Muscle layer of duodenum (tissue), 2 donors: ENCODE data around the gene CDY2B.
"Not testable (repeated sequence)": the region's sequence is repeated elsewhere in the genome, so short reads cannot be mapped to it uniquely, and the experiment has no call there.

ENCODE experiments used
- H3K27ac ChIP-seq: one replicate; pipeline ENCODE4 v1.7.0; 2013; ENCODE audit warnings: mild to moderate bottlenecking, low read length
- H3K27me3 ChIP-seq: one replicate; pipeline ENCODE4 v1.7.0; 2013; ENCODE audit warnings: low read depth, mild to moderate bottlenecking, control low read depth, low read length
- H3K36me3 ChIP-seq, 2 donors: one replicate each; pipeline ENCODE4 v1.7.0; 2013; ENCODE audit warnings: low read length in 2 of 2, control low read depth in 1 of 2, mild to moderate bottlenecking in 1 of 2; ENCODE audit not compliant: insufficient read depth in 2 of 2, control insufficient read depth in 1 of 2
- H3K4me1 ChIP-seq, 2 donors: one replicate each; pipeline ENCODE4 v1.7.0; 2013; ENCODE audit warnings: low read length in 2 of 2, mild to moderate bottlenecking in 2 of 2, control low read depth in 1 of 2, moderate library complexity in 1 of 2; ENCODE audit not compliant: insufficient read depth in 2 of 2, control insufficient read depth in 1 of 2
- H3K4me3 ChIP-seq, 2 donors: one replicate each; pipeline ENCODE4 v1.7.0; 2013; ENCODE audit warnings: low read length in 2 of 2, low read depth in 1 of 2, mild to moderate bottlenecking in 1 of 2
- H3K9me3 ChIP-seq, 2 donors: one replicate each; pipeline ENCODE4 v1.7.0; 2013; ENCODE audit warnings: low read length in 2 of 2, control low read depth in 1 of 2, mild to moderate bottlenecking in 1 of 2; ENCODE audit not compliant: control insufficient read depth in 1 of 2
- donor health status: healthy.

Gene CDY2B, protein sequence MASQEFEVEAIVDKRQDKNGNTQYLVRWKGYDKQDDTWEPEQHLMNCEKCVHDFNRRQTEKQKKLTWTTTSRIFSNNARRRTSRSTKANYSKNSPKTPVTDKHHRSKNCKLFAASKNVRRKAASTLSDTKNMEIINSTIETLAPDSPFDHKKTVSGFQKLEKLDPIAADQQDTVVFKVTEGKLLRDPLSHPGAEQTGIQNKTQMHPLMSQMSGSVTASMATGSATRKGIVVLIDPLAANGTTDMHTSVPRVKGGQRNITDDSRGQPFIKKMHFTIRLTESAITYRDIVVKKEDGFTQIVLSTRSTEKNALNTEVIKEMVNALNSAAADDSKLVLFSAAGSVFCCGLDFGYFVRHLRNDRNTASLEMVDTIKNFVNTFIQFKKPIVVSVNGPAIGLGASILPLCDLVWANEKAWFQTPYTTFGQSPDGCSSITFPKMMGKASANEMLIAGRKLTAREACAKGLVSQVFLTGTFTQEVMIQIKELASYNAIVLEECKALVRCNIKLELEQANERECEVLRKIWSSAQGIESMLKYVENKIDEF

DNA sequence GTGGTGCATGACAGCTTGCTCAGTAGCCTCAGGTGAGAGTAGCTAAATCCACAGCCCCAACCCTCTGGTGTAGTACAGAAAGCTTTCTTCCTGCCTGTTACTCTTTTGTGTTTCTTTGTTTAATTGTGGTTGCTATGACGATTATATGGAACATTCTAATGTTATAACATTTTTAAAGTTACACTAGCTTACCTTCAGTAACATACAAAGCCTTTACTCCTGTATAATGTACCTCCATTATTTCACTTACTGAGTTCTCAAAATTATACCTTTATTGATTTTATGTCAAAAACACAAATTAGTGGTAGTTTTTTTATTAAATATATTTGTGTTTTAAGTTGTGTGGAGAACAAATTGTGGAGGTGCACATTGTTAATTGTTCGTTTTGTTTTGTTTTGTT lies at the start of gene CDY2B:
Gene CDY2B (minus strand): TSS at position 101 of the 400 bp plus-strand sequence. CDS start 328 bp downstream, outside the sequence.
- not testable (repeated sequence) for H3K4me1 ChIP-seq

DNA sequence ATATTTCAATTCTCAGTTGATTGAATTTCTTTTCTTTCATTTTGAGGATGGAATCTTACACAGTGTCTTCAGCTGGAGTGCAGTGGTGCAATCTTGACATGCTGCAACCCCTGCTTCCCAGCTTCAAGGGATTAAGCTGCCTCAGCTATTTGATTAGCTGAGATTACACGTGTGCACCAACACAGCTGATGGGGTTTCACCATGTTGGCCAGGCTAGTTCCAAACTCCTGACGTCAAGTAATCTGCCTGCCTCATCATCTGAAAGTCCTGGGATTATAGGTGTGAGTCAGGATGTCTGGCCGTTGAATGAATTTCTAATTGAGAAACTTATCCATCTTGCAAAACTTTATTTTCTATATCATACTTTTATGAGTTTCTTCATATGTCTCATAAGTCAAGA lies 28.0 kb upstream of the CDY2B start:
- not testable (repeated sequence) for H3K4me1 ChIP-seq, H3K27ac ChIP-seq, H3K9me3 ChIP-seq, H3K27me3 ChIP-seq, H3K4me3 ChIP-seq, H3K36me3 ChIP-seq

More for the DNA sequence above, at the start of gene CDY2B:
- not testable (repeated sequence) for H3K27me3 ChIP-seq, H3K9me3 ChIP-seq, H3K36me3 ChIP-seq, H3K4me3 ChIP-seq, H3K27ac ChIP-seq

DNA sequence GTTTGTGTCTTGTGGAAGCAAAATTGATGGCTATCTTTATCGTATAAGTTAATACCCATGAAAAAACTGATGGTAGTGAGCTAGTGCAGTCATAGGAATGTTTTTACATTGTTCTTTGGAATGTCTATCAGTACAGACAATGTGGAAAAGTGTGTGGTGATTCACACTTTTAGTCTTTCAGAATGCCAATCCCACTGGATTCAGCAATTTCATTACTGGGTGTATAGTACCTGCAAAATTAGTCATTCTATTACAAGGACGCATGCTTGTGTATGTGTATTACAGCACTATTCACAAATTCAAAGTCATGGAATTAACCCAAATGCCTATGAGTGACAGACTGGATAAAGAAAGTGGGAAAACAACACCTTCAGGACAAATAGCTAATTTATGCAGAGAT lies 27.3 kb upstream of the CDY2B start:
- H3K36me3 ChIP-seq, H3K4me3 ChIP-seq, H3K27me3 ChIP-seq, H3K27ac ChIP-seq, H3K9me3 ChIP-seq, H3K4me1 ChIP-seq: not testable (repeated sequence)

DNA sequence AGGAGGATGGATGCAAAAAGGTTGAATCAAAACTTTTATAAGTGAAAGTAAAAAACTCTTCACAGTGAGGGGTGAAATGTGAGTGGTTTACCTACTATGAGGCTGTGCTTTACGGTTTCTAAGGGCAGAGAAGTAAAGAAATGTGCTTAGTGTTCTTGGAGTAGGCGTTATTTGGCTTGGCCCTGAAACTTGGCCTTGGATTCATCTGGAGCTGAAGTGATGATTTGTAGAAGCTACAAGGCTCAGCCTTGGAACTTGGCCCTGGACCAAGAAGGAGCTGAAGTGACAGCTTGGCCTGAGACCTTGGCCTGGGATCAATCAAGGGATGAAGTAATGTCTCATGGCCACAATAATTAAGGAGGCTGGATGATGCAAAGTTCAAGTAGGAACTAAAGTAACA lies 1.7 kb upstream of the CDY2B start:
- not testable (repeated sequence) for H3K27ac ChIP-seq

DNA sequence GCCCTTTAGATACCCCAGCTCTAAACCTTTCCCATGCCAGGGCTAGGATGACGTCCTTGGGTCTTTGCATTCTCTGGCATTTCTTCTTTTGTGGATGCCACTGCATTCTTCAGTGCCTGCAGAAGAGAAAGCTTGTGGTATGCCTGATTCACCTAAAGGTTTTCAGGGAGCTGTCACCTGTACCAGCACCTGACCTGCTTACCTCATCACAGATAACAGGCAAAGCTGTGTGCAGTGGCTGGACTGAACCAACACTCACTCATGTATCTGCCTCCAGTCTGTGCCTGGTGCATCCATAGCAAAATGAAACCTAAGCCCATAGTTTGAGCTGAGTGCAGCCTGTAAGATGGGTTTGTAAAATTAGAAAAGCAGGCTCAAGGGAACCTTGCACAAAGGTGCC lies 3.3 kb downstream of the CDY2B start:
- H3K27ac ChIP-seq, H3K4me3 ChIP-seq, H3K4me1 ChIP-seq, H3K36me3 ChIP-seq, H3K27me3 ChIP-seq, H3K9me3 ChIP-seq: not testable (repeated sequence)

More for the DNA sequence above, 1.7 kb upstream of the CDY2B start:
- H3K9me3 ChIP-seq, H3K4me3 ChIP-seq, H3K36me3 ChIP-seq, H3K27me3 ChIP-seq, H3K4me1 ChIP-seq: not testable (repeated sequence)

DNA sequence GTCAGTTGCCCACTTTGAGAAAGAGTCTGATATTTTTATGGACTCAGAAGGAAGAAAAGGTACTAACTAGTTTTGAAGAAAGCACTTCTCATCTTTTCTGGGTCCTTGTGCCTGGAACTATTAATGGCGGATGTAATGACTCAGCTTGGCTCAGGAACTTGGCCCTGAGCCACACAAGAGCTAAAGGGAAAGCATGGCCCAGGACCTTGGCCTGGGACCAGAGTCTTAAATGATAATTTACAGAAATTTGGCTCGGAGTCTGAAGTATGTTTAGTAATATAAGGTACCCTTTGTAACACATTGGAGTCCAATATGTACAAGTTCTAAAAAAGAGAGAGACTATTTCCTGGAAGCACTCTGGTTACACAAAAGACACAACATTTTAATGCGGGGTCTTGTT lies 4.6 kb downstream of the CDY2B start:
- not testable (repeated sequence) for H3K9me3 ChIP-seq, H3K27me3 ChIP-seq, H3K27ac ChIP-seq, H3K36me3 ChIP-seq, H3K4me3 ChIP-seq, H3K4me1 ChIP-seq

DNA sequence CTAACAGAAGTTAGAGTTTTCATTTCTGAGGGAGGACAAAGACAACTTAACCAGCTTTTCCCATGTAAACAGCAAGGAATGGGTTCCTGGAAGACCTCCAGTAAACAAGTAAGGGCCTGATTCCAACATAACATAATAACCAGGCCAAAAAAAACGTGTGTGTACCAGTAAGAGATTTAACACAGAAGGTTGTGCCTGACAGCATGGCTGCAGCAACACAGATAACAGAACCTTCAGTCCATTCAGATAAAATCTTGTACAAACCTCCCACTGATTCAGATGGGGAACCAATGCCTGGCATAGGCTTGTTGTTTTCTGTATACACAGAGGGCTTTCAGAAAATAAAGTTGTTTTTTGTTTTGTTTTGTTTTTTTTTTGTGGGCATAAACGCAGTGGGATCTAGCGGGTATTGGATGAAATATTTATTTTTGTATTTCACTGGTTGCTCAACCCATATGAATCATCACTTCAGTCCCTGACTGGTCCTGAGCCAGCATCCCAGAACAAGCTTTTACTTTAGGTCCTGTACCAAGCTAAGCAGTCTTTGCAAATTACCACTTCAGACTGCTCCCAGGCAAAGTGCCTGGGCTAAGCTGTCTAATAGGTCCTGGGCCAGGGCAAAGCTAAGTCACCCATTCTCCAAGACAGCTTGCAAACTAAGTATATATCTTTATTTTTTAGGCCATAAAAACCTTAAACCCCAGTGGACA lies 8.7 kb downstream of the CDY2B start:
- H3K4me1 ChIP-seq, H3K4me3 ChIP-seq, H3K9me3 ChIP-seq, H3K27me3 ChIP-seq, H3K36me3 ChIP-seq, H3K27ac ChIP-seq: not testable (repeated sequence)

DNA sequence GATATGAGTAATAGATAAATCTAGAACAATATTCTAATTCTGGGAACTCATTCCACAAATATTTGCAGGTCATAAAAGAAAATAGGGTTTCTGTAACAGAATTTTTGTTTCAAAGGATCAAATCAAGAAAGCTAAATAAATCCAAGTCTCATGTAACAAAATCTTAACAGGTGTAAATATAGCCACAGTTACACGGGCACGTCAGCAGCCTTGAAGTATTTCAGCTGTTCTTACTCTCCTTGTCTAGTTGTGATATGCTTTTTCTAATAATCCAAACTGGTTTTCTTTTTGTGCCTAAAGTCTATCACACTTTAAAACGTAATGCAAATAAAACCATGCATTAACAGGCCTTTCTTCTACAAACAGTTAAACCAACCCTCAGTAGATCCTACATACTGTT lies 9.3 kb downstream of the CDY2B start:
- H3K27me3 ChIP-seq, H3K4me1 ChIP-seq: not testable (repeated sequence)

DNA sequence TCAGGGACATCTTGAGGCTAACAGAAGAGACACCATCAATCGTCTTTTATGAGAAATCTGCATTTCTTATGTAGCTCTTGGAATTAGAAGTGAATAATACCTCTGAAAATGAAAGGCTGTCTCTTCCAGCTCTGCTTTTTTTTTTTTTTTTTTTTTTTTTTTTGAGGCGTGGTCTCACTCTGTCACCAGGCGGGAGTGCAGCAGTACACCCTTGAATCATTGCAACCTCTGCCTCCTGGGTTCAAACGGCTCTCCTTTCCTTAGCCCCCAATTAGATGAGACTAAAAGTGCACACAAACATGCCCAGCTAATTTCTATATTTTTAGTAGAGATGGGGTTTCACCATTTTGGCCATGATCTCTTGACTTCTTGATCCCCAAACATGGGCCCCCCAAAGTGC lies 12.2 kb downstream of the CDY2B start:
- H3K36me3 ChIP-seq, H3K9me3 ChIP-seq: not testable (repeated sequence)

More for the DNA sequence above, 9.3 kb downstream of the CDY2B start:
- not testable (repeated sequence) for H3K27ac ChIP-seq, H3K36me3 ChIP-seq, H3K9me3 ChIP-seq, H3K4me3 ChIP-seq

DNA sequence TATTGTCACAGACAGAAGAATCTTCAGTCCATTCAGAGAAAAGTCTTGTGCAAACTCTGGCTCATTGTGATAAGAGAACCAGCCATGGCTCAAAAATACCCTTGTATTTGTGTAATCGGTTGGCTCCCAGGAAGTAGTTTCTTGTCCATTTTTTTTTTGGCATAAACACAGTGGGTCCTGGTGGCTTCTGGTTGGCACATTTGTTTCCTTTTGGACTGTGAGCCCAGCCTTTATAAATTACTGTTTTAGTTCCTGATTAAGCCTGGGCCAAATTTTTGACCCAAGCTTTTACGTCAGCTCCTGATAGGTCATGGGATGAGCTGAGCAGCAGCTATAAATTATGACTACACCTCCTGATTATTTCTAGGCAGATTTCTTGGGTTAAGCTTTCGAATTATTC lies 19.4 kb downstream of the CDY2B start:
- not testable (repeated sequence) for H3K27me3 ChIP-seq, H3K9me3 ChIP-seq

More for the DNA sequence above, 12.2 kb downstream of the CDY2B start:
- not testable (repeated sequence) for H3K4me3 ChIP-seq, H3K4me1 ChIP-seq, H3K27ac ChIP-seq, H3K27me3 ChIP-seq

DNA sequence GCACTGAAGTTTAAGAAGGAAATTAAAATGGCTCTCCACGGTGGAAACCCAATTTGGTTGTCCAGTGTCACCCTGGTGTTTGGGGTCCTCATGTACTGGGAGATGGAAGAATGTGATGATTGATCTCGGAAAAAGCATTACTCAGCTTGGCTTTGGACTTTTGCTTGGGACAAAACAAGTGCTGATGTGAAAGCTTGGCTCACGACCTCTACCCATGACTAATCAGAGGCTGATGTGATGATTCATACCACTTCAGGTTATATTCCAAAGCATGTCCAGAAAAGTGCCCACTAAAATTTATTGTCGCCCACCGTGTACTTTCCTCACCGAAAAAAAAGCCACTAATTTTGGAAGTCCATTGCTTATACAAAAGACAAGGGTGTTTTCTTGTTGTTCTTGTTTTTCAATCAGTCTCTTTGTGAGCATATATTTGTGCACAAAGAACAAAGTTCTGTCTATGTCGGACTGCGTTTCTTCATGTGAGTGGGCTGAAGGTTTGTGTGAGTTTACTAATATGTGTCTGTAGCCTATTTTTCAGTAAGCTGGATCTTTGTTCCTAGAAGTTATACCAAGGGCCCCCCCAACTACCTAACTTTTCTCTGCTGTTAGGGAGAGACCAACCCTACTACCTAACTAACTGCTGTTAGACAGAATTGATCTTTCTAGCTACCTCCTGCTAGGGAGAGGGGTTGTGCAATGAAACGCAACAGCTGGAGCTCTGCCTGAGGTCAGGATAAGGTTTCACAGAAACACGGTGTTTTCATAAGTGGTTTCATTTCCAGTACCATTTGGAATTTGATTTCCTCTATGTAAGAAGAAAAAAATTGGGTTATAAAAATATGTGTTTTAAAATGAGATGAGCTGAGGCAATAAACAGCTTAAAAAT lies 22.8 kb downstream of the CDY2B start:
- H3K27ac ChIP-seq, H3K4me3 ChIP-seq, H3K27me3 ChIP-seq, H3K4me1 ChIP-seq, H3K36me3 ChIP-seq, H3K9me3 ChIP-seq: not testable (repeated sequence)

More for the DNA sequence above, 19.4 kb downstream of the CDY2B start:
- H3K4me1 ChIP-seq, H3K4me3 ChIP-seq, H3K27ac ChIP-seq, H3K36me3 ChIP-seq: not testable (repeated sequence)
